GM18867 (cell line): ENCODE data around the gene INHBC.
"Not testable (repeated sequence)": the region's sequence is repeated elsewhere in the genome, so short reads cannot be mapped to it uniquely, and the experiment has no call there.

Experiments
- ATAC-seq: cut with Tn5 transposase; IDR thresholded peaks from one replicate; pipeline ENCODE4 v1.9.1; 2021; ENCODE audit warnings: mild to moderate bottlenecking, moderate library complexity; ENCODE audit not compliant: unreplicated experiment

The INHBC gene

DNA sequence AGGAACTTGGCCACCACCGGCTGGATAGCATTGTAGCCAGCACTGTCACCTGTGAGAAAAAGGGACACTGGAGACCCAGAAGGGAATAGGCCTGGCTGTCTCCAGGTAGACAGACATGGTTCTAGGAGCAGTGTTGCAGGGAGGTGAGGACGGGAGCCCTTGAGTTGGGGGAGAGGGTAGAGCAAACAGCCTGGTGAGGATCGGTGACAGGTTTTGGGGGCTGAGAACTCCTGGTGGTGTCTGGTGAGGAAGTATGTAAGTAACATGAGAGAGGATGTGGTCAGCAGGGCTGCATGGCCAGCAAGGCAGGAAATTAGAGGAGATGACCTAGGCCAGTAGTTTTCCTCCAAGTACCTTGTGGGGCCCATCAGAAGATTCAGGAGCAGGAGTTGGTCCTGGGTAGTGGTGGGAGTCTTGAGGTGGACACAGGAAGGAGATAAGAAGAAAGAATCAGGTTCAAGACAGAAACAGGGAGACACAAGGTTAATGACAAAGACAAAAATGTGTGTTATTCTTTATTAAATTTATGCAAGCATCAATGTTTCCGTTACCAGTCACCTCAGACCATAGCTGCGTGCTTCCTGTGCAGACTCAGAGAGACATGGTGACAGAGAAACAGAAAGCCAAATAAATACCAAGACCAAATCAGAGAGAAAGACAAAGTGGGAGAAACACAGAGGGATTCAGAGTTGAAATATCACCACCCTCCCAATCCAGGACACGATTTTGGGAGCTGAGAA lies 45.0 kb downstream of the INHBC start, which contains the start of gene ARHGAP9:
TSS of gene ARHGAP9 (minus strand) at position 491 of the 740 bp plus-strand sequence. CDS start at position 31, 460 bp downstream.
- ATAC-seq, result peak; percentile 42

DNA sequence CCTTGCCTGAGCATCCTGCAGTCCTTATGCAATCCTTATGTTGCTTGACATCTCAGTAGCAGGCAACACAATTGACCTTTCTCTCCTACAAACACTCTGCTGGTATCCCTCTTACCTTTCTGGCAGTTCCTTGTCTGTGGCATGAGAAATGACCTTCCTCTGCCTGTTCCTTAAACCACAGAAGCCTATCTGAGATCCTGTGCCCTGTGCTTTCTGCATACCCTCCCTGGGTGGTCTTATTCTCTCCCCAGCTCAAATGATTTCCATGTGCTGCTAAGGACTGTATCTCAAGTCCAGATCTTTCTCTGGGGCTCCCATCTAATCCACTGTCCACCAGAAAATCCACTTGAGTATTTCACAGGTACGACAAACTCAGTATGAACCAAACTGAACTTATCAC lies 47.1 kb downstream of the INHBC start:
- ATAC-seq, result no peak

DNA sequence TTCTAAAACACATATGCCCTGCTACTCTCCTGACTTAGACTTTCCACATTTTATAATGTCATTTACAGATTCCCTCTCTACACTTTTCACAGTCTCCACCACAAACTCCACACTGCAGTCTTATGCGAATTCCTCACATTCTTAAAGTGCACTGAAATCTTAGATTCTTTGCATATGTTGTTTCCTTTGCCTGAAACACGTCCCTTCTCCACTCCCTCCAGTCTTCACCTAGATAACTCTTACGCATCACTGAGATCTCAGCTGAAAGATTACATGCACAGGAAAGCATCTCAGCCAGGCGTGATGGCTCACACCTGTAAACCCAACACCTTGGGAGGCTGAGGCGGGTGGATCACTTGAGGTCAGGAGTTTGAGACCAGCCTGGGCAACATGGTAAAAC lies 48.9 kb downstream of the INHBC start:
- no peak for ATAC-seq

DNA sequence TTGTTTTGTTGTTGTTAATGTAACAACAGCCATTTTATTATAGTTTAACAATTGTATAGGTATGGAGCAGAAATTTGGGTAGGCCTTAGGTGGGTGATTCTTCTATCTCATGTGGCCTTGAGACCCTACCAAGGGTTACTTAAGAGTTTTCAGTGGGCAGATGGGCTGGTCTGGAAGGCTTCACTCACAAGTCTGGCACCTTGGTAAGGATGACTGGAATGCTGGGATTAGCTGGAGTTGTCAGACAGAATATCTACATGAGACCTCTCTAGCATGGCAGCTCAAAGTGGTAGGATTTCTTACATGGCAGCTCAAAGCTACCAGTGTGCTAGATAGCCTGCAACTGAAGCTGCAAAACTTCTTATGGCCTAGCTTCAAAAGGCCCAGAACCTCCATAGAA lies 51.1 kb downstream of the INHBC start:
- no peak for ATAC-seq

DNA sequence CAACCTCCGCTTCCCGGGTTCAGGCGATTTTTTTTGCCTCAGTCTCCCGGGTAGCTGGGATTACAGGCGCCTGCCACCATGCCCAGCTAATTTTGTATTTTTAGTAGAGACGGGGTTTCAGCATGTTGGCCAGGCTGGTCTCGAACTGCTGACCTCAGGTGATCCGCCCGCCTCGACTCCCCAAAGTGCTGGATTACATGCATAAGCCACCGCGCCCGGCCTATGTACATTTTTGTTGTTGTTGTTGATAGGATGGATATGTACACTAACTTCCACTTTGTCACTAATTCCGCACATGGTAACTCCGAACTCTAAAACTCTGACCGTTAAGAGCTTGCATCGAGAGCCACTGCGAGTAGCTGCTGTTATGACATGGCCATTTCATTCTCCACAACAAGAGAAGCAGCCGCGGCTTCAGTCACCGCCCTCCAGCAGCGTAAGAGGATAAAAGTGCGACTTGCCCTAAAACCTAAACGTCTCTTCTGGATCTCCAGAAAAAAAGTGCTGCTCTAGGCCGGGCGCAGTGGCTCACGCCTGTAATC lies 52.5 kb downstream of the INHBC start:
- no peak for ATAC-seq

DNA sequence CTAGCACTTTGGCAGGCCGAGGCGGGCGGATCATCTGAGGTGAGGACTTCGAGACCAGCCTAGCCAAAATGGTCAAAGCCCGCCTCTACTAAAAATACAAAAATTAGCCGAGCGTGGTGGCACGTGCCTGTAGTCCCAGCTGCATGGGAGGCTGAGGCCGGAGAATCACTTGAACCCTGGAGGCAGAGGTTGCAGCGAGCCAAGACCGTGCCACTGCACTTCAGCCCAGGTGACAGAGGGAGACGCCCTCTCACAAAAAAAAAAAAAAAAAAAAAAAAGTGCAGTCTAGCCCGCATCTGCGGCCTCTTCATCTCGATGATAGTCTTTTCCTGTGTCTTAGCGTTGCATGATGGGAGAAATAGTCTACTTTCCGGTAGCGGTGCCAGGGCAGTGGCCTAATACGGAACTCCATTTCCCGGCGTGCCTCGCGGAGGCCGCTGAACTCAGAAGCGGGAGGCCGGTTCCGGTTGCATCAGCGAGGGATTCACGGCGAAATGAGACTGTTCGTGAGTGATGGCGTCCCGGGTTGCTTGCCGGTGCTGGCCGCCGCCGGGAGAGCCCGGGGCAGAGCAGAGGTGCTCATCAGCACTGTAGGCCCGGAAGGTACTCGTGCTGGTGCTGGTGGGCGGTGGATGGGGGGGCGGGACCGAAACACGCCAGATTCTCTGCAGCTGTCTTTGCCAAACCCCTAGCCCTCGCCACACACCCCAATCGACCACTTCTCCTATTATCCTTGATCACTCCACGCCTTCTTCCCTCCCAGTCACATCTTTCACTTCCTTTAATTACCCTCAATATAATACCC lies 53.2 kb downstream of the INHBC start, which contains the start of gene MARS1:
TSS of gene MARS1 (plus strand) at position 472 of the 805 bp plus-strand sequence. CDS start at position 495, 23 bp downstream.
- ATAC-seq, result peak; percentile 97

DNA sequence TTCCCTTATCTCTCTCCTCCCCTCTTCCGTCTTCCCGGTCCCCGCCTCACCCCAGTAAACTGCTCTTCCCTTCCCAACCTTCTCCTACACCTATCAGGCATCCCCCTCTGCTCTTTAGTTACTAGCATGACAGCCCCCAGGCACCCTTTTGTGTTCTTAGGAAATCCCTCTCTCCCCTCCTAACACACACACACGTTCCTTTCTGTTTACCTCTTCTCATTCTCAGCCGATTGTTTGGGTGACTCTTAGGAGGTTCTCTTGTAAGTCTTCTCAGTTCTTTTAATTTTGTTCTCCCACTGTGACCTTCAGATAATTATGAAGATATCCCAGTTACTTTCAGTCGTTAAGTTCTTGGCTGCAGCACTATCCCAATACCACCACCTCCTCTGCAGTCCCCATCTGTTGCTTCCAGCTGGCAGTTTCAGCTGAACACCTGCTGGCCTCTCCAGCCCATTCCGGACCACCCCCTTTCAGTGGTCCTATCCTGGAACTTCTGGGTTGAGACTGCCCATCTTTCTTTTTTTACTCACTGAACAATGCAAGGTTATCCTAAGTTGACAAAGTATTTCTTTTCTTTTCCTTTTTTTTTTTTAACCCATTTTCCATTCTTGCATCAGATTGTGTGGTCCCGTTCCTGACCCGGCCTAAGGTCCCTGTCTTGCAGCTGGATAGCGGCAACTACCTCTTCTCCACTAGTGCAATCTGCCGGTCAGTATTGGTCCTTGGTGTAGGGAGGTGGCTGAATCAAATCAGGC lies 54.0 kb downstream of the INHBC start:
- ATAC-seq, result no peak

DNA sequence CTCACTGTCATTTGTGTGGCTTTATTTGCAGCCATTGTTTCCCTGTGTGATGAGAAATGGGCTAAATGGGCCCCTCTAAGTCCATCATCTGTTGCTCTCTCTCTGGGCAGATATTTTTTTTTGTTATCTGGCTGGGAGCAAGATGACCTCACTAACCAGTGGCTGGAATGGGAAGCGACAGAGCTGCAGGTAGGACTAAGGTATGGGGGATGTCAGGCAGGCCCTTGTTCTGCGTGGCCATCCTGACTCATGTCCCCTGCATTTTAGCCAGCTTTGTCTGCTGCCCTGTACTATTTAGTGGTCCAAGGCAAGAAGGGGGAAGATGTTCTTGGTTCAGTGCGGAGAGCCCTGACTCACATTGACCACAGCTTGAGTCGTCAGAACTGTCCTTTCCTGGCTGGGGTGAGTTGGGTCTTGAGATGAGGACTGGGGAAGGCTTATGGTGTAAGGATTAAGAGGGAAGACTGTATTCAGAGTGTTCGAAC lies 54.6 kb downstream of the INHBC start:
- no peak for ATAC-seq

DNA sequence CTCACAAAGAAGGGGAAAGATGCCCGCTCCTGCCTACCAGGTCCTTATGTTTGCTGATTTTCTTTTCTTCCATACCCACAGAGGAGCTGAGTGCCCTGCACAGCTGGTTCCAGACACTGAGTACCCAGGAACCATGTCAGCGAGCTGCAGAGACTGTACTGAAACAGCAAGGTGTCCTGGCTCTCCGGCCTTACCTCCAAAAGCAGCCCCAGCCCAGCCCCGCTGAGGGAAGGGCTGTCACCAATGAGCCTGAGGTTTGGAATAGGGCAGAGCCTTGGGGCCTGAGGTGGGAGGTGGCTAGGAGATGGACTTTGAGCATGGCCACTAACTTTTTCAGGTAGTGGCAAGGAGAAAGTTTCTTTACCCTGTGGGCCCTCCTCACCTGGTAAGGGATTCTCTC lies 55.5 kb downstream of the INHBC start:
- no peak for ATAC-seq

DNA sequence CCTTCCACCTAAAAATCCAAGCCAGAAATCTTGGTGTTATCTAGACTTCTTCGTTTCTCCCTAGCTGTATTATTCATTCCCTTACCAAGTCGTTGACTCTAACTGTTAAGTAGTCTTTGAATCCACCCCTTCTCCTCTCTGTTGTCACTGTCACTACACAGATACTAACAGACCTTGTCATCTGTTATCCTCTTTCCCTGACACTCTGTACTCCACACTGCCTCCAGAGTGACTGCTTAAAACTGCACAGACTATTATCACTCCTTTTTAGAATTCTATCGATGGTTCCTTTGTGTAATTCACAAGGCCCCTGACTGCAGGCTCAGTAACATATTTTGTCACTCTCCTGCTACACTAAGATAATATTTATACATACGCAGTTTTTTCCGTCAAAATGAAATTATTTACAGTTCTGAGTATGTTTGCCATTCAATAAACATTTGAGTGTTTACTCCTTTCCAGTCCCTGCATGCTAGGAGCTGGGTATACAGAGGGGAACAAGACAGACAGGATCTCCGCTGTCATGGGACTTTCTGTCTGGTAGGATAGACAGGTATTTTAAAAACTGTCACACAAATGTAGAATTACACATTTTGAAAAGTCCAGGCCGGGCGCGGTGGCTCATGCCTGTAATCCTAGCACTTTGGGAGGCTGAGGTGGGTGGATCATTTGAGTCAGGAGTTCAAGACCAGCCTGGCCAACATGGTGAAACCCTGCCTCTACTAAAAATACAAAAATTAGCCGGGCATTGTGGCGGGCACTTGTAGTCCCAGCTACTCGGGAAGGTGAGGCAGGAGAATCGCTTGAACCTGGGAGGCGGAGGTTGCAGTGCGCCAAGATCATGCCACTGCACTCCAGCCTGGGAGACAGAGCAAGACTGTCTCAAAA lies 57.1 kb downstream of the INHBC start:
- no peak for ATAC-seq

DNA sequence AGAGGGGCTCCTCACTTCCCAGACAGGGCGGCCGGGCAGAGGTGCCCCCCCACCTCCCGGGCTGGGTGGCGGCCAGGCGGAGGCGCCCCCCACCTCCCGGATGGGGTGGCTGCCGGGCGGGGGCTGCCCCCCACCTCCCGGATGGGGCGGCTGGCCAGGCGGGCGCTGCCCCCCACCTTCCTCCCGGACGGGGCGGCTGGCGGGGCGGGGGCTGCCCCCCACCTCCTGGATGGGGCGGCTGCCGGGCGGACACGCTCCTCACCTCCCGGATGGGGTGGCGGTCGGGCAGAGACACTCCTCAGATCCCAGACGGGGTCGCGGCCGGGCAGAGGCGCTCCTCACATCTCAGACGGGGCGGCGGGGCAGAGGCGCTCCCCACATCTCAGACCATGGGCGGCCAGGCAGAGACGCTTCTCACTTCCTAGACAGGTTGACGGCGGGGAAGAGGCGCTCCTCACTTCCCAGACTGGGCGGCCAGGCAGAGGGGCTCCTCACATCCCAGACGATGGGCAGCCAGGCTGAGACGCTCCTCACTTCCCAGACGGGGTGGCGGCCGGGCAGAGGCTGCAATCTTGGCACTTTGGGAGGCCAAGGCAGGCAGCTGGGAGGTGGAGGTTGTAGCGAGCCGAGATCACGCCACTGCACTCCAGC lies 60.6 kb downstream of the INHBC start:
- not testable (repeated sequence) for ATAC-seq

DNA sequence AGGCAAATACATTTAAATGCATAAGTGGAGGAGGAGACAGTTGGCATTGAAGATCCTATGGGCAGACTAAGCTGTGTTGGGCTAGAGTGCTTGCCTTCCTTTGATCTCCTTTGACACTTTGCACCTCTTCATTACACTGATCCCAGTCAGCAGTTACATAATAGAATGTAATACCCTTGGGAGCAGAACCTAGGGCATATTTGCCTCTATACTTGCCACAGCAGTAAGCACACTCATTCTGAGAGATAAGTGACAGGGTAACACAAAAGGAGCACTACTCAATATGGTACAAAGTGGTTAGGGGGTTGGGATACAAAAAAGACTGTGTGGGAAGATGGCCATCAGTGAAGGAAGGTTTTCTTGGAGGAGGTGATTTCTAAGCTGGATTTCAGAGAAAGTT lies 62.2 kb downstream of the INHBC start:
- ATAC-seq, result no peak

DNA sequence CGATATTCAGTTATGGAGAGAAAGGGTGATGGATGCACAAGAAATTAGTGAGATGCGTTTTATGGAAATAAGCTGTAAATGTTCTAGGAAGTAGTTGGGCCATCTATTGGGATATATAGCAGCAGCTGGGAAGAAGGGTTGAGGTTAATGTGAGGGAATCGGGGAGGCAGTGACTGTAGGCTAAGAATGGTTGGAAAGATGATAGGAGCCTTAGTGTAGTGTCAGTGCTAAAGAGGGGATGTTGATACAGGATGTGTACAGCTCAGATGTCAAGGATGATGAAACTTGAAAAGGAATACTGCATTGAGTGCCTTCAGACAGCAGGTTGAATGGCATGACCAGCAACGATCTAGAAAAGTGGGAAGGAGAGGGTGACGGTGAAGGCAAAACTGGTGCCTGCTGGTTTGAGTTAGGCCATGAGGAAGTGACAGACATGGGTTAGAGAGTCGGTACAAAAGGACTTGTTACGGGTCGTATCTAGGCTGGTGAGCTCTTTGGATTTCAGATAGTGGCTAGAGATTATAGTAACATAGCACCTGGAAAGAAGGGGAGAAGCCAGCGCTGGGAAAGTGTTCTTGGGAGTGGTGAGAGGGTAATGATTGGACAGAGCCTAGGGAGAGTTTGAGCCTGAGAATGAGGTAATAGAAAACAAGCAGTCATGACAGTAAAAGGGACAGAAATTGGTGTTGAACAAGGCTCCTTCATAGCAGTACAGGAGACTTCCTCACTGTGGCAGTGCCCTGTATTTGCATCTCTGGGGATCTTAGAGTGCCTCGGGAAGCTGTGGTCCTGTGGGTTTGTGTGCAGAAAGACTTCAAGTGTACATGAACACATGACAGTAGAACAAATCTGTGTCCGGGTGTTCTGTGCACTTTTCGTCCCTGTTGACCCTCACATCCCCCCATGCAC lies 62.9 kb downstream of the INHBC start:
- no peak for ATAC-seq

DNA sequence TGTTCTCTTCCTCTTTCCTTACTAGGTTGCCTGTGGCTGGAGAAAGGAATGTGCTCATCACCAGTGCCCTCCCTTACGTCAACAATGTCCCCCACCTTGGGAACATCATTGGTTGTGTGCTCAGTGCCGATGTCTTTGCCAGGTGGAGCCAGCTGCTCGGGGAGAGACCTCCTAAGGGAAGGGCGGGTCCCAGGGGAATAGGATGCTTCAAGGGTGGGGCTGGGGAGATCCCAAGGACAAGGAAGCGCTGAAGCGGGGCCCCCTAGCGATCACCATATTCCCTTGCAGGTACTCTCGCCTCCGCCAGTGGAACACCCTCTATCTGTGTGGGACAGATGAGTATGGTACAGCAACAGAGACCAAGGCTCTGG lies 63.5 kb downstream of the INHBC start:
- no peak for ATAC-seq

DNA sequence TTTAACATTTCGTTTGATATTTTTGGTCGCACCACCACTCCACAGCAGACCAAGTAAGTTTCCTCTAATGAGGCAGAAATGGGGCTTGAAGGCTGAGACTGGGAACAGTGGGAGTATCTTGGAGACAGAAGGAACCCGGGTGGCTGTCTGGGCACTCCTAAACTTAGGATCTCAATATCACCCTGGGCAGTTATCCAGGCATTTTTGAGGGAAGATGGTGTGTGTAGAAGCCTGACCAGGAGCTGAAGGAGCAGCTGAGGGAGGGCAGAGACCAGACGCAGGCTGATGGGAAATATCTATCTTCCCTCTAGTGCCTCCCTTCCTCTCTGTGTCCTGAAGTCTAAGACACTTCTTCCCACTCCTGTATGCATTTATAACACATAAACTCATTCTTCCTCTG lies 64.0 kb downstream of the INHBC start:
- no peak for ATAC-seq

DNA sequence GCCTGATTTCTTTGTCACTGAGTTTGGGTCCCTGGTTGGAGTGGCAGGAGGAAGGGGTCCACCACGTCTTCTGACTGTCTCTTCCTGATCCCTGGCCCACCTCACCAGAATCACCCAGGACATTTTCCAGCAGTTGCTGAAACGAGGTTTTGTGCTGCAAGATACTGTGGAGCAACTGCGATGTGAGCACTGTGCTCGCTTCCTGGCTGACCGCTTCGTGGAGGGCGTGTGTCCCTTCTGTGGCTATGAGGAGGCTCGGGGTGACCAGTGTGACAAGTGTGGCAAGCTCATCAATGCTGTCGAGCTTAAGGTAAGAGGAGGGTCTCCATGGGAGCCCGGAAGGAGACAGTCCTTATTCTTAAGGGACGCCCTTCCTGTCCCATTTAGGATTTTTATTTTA lies 65.6 kb downstream of the INHBC start:
- no peak for ATAC-seq
